Stimulated activated naive CD4-positive, alpha-beta T cell treated with Interleukin-2 at 50 U/mL for 16 hours (primary cell): ENCODE data around the gene HTT-AS.

Experiments
- DNase-seq: peaks from one replicate; lab custom pipeline; 2025; lab: John Stamatoyannopoulos, UW

The HTT-AS gene

DNA sequence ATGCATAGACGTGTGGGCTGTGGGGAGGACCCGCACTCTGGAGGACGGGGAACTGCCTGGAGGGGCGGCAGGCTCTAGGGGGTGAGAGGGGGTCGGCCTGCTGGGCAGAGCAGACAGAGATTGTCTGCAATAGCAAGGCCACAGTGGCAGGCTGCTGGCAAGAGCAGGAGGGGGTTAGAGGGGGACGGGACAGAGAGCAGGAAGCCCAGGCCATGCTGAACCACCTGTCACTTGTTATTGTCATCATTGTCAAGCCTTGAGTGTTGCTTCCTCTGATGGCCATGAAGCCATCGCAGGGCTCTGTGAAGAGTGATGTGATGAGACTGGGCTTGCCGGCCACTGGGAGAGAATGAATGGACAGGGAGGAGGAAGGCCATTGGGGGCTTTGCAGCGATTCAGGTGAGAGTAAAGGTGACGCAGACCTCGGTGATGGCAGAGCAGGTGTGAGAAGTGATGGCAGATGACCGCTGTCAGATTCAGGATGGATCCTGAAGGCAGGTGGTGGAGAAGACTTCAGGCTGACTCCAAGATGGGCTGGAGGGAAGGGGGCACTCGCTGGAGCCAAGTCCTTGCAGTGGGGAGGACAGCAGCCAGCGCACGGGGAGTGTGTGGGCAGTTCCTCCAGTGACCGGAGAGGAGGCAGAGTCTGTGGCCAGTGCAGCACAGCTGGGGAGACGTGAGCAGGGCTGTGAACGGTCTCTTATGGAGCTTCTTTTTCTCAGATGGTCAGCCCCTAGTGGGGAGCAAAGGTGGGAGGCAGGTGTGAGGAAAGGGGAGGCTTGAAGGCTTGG lies 43.6 kb downstream of the HTT-AS start:
- DNase-seq: no peak

DNA sequence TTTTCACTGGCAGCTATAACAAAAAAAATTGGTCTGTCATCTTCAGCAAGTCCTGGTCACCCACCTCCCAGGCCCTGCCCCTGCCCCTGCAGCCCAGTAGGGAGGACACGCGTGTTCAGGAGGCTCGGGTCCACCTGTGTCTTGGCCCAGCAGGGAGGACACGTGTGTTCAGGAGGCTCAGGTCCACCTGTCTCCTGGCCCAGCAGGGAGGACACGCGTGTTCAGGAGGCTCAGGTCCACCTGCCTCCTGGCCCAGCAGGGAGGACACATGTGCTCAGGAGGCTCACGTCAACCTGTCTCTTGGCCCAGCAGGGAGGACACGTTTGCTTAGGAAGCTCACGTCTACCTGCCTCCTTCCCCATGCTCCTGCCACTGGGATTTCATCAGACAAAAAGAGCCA lies 44.9 kb downstream of the HTT-AS start:
- no peak for DNase-seq

DNA sequence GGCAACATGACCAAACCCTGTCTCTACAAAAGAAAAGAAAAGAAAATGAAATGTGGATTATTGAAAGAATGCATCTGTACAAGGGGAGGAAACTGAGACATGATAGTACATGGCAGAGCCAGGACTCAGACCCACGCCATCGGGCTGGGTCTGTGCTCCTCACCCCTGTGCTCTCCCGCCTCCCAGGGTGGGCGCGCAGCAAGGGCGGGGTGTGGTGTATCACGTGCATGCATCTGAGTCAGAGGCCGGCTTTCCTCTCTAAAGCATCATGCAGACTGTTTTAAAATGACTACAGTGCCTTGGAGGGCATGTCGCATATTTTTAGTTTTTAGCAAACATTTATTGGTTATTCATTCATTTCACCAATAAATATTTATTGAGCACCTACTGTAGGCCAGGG lies 47.8 kb downstream of the HTT-AS start:
- DNase-seq: no peak

DNA sequence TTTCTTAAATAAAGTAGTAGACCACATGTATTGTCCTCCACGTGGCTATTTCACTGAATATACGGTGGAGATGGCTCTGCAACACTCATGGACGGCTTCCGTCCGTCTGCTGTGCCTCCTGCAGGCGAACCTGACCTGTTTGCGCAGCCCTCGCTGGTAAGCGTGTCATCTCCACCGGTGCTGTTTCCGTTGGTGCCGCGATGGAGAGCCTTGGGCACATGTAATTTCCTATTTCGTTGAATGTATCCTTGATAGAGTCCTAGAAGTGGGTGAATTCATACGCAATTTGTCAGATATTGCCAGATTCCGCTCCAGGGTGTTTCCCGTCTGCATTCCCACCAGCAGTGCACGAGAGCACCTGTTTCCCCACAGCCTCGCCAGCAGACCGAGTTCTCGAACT lies 48.5 kb downstream of the HTT-AS start:
- DNase-seq: no peak

DNA sequence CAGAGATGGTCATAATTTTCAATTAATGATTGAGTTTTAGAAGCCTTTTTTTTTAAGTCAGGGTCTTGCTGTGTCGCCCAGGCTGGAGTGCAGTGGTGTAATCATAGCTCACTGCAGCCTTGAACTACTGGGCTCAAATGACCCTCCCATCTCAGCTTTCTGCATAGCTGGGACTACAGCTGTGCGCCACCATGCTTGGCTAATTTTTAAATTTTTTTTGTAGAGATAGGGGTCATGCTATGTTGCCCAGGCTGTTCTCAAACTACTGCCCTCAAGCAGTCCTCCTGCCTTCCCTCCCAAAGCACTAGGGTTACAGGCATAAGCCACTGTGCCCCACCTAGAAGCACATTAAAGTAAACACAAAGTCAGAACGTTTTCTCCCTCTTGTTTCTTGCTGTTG lies 51.7 kb downstream of the HTT-AS start:
- DNase-seq: no peak

DNA sequence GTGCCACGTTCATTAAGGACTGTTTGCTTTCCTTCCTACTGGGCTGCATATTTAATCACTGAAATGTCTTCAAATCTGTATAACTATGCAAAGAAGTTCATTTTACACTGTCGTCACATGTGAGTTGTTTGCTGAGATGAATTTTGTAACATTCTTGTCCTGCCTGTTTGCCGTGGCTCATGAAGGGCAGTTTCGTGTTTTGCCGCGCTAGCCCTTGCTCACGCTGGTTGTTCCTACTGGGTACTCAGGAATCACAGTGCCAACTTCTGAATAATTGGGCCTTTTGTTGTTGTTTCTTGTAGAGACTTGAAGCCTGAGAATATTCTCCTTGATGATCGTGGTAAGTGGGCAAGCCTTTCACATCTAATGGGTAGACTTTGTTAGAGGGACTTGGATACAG lies 52.2 kb downstream of the HTT-AS start:
- no peak for DNase-seq

DNA sequence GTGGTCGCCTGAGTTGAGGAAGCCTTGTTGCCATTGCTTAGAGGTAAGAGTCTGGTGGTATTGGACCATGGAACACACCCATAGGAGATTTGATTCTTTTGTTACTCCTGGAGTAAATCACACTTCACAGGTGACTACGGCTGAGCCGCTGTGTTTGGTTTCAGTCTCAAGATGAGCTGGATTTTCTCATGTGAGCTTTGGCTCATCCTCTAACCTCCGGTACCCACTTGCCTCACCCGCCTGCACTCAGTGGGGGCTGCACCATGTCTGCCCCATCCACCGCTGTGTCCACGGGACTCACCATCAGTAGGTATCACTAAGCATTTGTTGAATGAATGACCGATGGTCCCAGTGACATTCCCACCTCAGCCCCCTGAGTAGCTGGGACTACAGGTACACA lies 52.7 kb downstream of the HTT-AS start:
- no peak for DNase-seq

DNA sequence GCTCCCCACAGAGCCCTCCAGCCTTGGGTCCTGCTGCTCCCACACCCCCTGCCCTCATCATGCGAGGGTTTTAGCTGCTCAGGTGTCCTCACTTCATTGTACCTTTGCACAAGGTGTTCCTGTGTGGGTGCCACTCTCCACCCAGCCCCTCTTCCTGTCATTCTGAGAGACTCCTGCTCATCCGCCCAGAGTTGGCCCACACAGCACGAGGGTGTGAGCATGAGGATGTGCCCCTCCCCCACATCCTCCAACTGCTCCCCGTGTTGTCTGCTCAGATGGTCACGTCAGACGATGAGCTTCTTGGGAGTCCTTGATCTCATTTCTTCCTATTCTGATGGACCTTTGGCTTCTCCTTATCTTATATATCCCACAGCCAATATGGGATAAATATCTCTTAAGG lies 53.2 kb downstream of the HTT-AS start:
- DNase-seq: no peak

DNA sequence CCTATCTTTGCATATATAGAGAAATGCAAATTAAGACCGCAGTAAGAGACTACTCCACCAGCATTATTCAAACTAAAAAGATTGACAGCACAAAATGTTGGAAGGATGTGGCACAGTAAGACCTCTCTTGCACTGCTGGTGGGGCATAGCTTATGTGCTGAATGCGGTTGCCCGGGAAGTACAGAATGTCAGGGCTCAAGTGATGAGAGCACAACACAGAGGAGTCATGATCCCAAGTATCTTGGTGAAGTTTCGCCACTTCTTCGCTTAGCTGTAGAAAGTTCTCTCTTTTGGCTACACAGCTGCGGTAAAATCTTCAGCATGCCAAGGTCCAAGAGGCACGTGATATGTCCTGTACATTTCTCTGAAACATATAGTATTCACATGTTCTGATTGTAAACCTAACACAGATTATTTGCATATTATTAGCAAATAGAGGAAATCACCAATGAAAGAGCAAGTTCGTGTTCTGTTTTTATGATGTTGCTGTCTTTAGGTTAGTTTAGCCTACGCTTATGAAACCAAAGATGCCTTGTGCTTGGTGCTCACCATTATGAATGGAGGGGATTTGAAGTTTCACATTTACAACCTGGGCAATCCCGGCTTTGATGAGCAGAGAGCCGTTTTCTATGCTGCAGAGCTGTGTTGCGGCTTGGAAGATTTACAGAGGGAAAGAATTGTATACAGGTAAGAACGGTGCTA lies 55.0 kb downstream of the HTT-AS start:
- no peak for DNase-seq

DNA sequence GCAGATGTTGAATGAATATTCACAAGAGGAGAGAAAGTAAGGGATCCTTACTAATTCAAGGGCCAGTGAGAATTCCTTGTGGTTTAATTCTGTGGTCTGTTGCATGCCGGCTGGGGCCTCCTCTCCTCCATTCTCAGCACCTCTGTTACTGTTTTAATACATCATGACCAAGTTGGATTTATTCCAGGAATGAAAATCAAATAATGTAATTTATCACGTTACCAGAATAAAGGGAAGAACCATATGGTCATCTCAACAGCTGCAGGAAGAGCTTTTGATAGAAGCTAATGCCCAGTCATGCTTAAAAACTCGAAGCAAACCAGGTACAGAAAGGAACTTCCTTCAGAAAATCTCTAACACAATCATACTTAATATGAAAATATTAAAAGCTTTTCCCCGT lies 56.8 kb downstream of the HTT-AS start:
- DNase-seq: no peak

DNA sequence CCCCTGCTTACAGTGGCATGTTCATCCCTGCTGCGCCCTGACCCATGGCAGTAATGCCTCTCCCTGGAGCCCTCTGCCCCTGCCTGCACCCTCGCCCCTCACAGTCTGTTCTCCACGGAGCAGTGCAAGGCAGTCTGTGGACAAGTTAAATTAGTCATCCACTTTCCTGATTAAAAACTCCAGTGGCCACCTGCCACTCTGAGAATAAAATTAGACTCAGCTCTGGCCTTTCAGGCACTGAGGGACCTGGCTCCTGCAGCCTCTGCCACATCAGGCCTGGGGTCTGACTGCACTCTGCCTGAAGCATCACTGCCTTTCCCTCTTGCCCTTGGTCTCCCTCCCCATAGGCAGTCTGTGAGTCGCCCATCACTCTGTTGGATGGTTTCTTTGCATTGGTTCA lies 57.4 kb downstream of the HTT-AS start:
- DNase-seq: no peak

DNA sequence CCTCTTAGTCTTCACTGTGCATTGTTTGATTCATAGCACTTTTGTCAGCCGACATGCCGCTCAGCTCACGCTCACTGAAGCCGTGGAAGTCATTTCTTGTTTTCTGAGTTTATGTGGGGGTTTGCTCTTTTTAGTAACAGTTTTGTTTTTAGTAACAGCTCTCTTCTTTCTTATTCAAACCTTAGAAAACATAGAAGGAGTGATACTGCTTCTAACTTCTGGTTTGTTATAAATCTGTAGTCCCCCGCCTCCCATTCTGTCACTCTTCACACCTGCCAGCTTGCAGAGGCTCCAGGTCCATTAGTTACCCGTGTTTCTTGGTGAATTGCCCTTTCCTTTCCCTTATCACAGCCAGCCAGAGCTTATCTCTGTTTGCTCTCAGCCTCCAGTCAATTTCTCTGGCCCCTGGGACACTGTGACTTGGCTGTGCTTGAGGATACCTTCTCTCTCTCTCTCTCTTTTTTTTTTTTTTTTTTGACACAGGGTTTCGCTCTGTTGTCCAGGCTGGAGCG lies 60.4 kb downstream of the HTT-AS start:
- peak; percentile 33 for DNase-seq
